B cell (primary cell): ENCODE results near the gene STIM1. TPM values are rescaled to one million over a fixed set of nuclear protein-coding genes. Genes with fewer than 3 reads are reported as not detected.

Source experiments
- ATAC-seq: fragments of 200-7000 bp; cut with Tn5 transposase; one replicate; pipeline ENCODE4 v1.10.0; 2021; ENCODE audit warnings: low read depth, mild to moderate bottlenecking, moderate number of reproducible peaks, moderate library complexity
- CTCF ChIA-PET: fragments of 350-600 bp; sonication (Branson Sonifier 250); formaldehyde crosslinking; loops from one replicate; lab custom pipeline; 2021; ENCODE audit warnings: antibody characterized with exemption, inconsistent platforms; lab: Charles Lee
- POLR2A ChIA-PET: fragments of 350-600 bp; sonication (Branson Sonifier 250); formaldehyde crosslinking; loops from one replicate; lab custom pipeline; 2021; ENCODE audit warnings: antibody characterized with exemption; lab: Charles Lee
- DNase-seq: peaks from one replicate; pipeline ENCODE4 v3.0.0; 2013
- H2AFZ ChIP-seq: 2 replicates; pipeline ENCODE4 v1.6.1; 2012; ENCODE audit warnings: mild to moderate bottlenecking, low read depth, low read length; ENCODE audit not compliant: insufficient read depth, poor library complexity, severe bottlenecking
- H3K27ac ChIP-seq, 2 donors: 1 replicate in 1 of 2; 2 replicates in 1 of 2; pipeline ENCODE4 v1.5.1; 2012 to 2013; ENCODE audit warnings: low read length in 2 of 2, mild to moderate bottlenecking in 2 of 2, moderate library complexity in 1 of 2
- H3K27me3 ChIP-seq, 4 experiments: fragments of 200-600 bp in 1 of 4; sonication (generic) in 1 of 4; replicated peaks in 1 of 4; 1 replicate in 2 of 4; 2 replicates in 2 of 4; pipeline versions ENCODE4 v1.6.1 to v1.7.0; 2013 to 2016; ENCODE audit warnings: low read length in 3 of 4, mild to moderate bottlenecking in 2 of 4, mixed read lengths in 1 of 4, moderate library complexity in 1 of 4; ENCODE audit not compliant: insufficient read depth in 4 of 4, control insufficient read depth in 3 of 4; ENCODE audit errors: control extremely low read depth in 1 of 4
- H3K36me3 ChIP-seq, 2 experiments: replicated peaks in 1 of 2; 1 replicate in 1 of 2; 2 replicates in 1 of 2; pipeline versions ENCODE4 v1.6.1 to v1.7.1; 2013; ENCODE audit warnings: low read length in 1 of 2; ENCODE audit not compliant: insufficient read depth in 2 of 2, control insufficient read depth in 1 of 2; ENCODE audit errors: control extremely low read depth in 1 of 2, extremely low read depth in 1 of 2
- H3K4me1 ChIP-seq, 2 donors: fragments of 200-600 bp in 1 of 2; sonication (generic) in 1 of 2; 1 replicate in 1 of 2; 2 replicates in 1 of 2; pipeline versions ENCODE4 v1.5.1 to v1.6.1; 2013 to 2017; ENCODE audit warnings: low read length in 2 of 2; ENCODE audit not compliant: control insufficient read depth in 2 of 2, insufficient read depth in 2 of 2
- H3K4me2 ChIP-seq: replicated peaks from 2 replicates; pipeline ENCODE3; 2012; ENCODE audit warnings: mild to moderate bottlenecking, low read depth, low read length; ENCODE audit not compliant: poor library complexity, severe bottlenecking
- H3K4me3 ChIP-seq, 5 experiments: fragments of 200-600 bp in 1 of 5; sonication (generic) in 1 of 5; 1 replicate in 3 of 5; 2 replicates in 2 of 5; pipeline versions ENCODE4 v1.5.1 to v1.7.0; 2011 to 2016; ENCODE audit warnings: low read length in 4 of 5, mild to moderate bottlenecking in 4 of 5, low read depth in 2 of 5, control low read depth in 1 of 5, moderate library complexity in 1 of 5; ENCODE audit not compliant: insufficient read depth in 1 of 5; ENCODE audit errors: control extremely low read depth in 1 of 5, extremely low read depth in 1 of 5
- H3K79me2 ChIP-seq: fragments of 200-600 bp; sonication (generic); one replicate; pipeline ENCODE4 v1.6.0; 2016; ENCODE audit warnings: low read length; ENCODE audit not compliant: control insufficient read depth, insufficient read depth
- H3K9ac ChIP-seq: fragments of 200-600 bp; sonication (generic); 2 replicates; pipeline ENCODE4 v1.6.1; 2017; ENCODE audit warnings: mild to moderate bottlenecking, low read length, moderate library complexity
- H3K9me3 ChIP-seq, 3 donors: one replicate each; pipeline versions ENCODE4 v1.6.1 to v1.7.1; 2013; ENCODE audit warnings: low read length in 2 of 3; ENCODE audit not compliant: control insufficient read depth in 2 of 3, insufficient read depth in 1 of 3; ENCODE audit errors: control extremely low read depth in 1 of 3
- H4K20me1 ChIP-seq: 2 replicates; pipeline ENCODE4 v1.6.0; 2012; ENCODE audit warnings: mild to moderate bottlenecking, low read length; ENCODE audit not compliant: insufficient read depth, control insufficient read depth, poor library complexity, severe bottlenecking
- H3K27ac Mint-ChIP-seq: one replicate; pipeline ENCODE4 v1.8.0; 2021; ENCODE audit warnings: mixed read lengths
- H3K27me3 Mint-ChIP-seq: one replicate; pipeline ENCODE4 v1.8.0; 2021; ENCODE audit warnings: mixed read lengths
- H3K4me1 Mint-ChIP-seq: one replicate; pipeline ENCODE4 v1.8.0; 2021; ENCODE audit warnings: mixed read lengths
- H3K4me3 Mint-ChIP-seq: one replicate; pipeline ENCODE4 v1.8.0; 2021; ENCODE audit warnings: mixed read lengths
- H3K9me3 Mint-ChIP-seq: one replicate; pipeline ENCODE4 v1.8.0; 2022; ENCODE audit warnings: mixed read lengths; ENCODE audit not compliant: insufficient read depth
- CTCF ChIP-seq: fragments of 200-600 bp; IDR thresholded peaks from one replicate; pipeline ENCODE4 v1.8.0; 2022; ENCODE audit warnings: antibody characterized with exemption, mild to moderate bottlenecking
- EZH2 ChIP-seq: IDR thresholded peaks from 2 replicates; pipeline ENCODE4 v1.6.1; 2012; ENCODE audit warnings: borderline replicate concordance, low read depth, mild to moderate bottlenecking, moderate library complexity, low read length; ENCODE audit not compliant: insufficient read depth, poor library complexity, severe bottlenecking
- WGBS: methylation state at CpG from one replicate; pipeline ENCODE4 v1.1.5; 2013; ENCODE audit warnings: missing lambda C conversion rate; ENCODE audit not compliant: insufficient coverage; 5-methylcytosine and 5-hydroxymethylcytosine counted together
- intact Hi-C: fragments of 100-400 bp; cut with micrococcal nuclease; formaldehyde crosslinking; loops from one replicate; pipeline ENCODE4 v1.10.0; 2022
- polyA plus RNA-seq: library from polyadenylated mRNA; depleted of rRNA; stranded (reverse); fragments of >200 nt; gene quantifications from 2 replicates; pipeline ENCODE4 v1.2.3, GENCODE V29; 2012
- total RNA-seq, 2 donors: library from RNA; stranded (reverse); fragments of 120-200 nt in 1 of 2; gene quantifications; 1 replicate in 1 of 2; 2 replicates in 1 of 2; pipeline versions ENCODE4 v1.2.3 to v1.2.4, GENCODE V29; 2013 to 2022

Gene STIM1
- total and polyA plus RNA-seq, 2 donors (not counting 1 experiment from before 2014, with no cell fraction given): 59.4 to 76.7 TPM

DNA sequence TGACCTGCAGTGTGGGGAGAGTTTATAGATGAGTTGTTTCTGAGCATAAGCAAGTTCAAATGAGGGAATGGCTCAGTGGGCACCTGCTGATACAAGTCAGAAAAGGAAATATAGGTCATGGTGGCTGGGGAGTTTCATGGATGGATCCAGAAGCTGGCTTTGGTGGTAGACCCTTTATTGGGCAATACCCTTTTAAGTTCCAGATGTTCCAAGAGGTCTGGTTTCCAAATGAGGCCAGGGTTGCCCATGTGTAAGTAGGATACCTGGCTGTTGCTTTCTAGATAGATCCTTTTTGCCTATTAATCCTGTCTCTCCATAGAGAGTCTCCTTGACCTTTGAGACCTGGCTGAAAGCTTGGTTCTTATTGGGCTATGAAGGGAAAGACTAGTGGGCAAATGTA lies 2.2 kb downstream of the STIM1 start:
- Histone ChIP-seq H4K20me1 (peaks cover 39% of the 10 kb centered on the region), H3K4me3 (peak overlapping the region; percentile 36 to 93 (median 91)), H3K9me3 (no peaks in the 10 kb centered on the region), H3K27ac (peak overlapping the region in 1 of 2 donors; percentile 99), H3K27me3 (no peaks in the 10 kb centered on the region), H3K79me2 (peaks cover 76% of the 10 kb centered on the region), H3K4me1 (peaks cover 83% of the 10 kb centered on the region in 2 donors), H3K9ac (peak overlapping the region; percentile 89), H2AFZ (no peak overlapping the region), H3K36me3 (peaks cover 0 to 3% of the 10 kb centered on the region in 2 experiments), H3K4me2 (peak overlapping the region; percentile 87)
- H3K9me3 Mint-ChIP-seq: no peaks in the 10 kb centered on the region
- H3K4me3 Mint-ChIP-seq: peak overlapping the region; percentile 98
- POLR2A ChIA-PET: interaction anchor here (0.7 kb wide), 1 partner anchor 96 kb away, joined by 5 read pairs; no protein-coding TSS in a partner anchor
- intact Hi-C loops: loop anchor here (5.0 kb wide), 2 partner anchors 70 to 480 kb away; partner anchors contain the start of gene ZNF195
- CTCF ChIA-PET: interaction anchor here (0.7 to 36.8 kb wide), 8 partner anchors 12 to 215 kb away, joined by 3 to 662 read pairs (median 4); partner anchors contain the start of genes RHOG and STIM1
- no peak for ATAC-seq
- no peak for DNase-seq
- H3K4me1 Mint-ChIP-seq: peaks cover 80% of the 10 kb centered on the region
- peak overlapping the region; percentile 73 for H3K27ac Mint-ChIP-seq
- TF ChIP-seq EZH2 (no peak), CTCF (no peak)
- H3K27me3 Mint-ChIP-seq: no peaks in the 10 kb centered on the region

- H3K27me3 Mint-ChIP-seq: no peaks in the 10 kb centered on the region
- peak overlapping the region; percentile 87 for H3K4me2 ChIP-seq
Observed at GRCh38 chr11:3859373-3859881, 4.0 kb downstream of the STIM1 start.

More at GRCh38 chr11:3859373-3859881, 4.0 kb downstream of the STIM1 start:
- H3K4me3 ChIP-seq: peak overlapping the region in 4 of 5 experiments; percentile 2 to 18 (median 14)
- TF ChIP-seq EZH2 (no peak), CTCF (no peak)
- Mint-ChIP-seq H3K4me1 (peaks cover 75% of the 10 kb centered on the region), H3K9me3 (no peaks in the 10 kb centered on the region), H3K4me3 (peak overlapping the region; percentile 98), H3K27ac (peak overlapping the region; percentile 32)
- POLR2A ChIA-PET: interaction anchor here (0.8 to 1.4 kb wide), 4 partner anchors 16 to 31 kb away, joined by 3 to 4 read pairs (median 4); partner anchors contain the start of gene RHOG
- no peaks in the 10 kb centered on the region for H3K27me3 ChIP-seq
- peaks cover 0 to 3% of the 10 kb centered on the region in 2 experiments for H3K36me3 ChIP-seq
- no peak overlapping the region for H3K27ac ChIP-seq
- no peak for DNase-seq
- 70% methylated on average over 4 of the region's 4 CpGs for WGBS
- peak overlapping the region; percentile 15 for H3K9ac ChIP-seq
- intact Hi-C loops: loop anchor here (5.0 kb wide), 2 partner anchors 68 to 482 kb away; partner anchors contain the start of gene ZNF195
- H3K4me1 ChIP-seq: peaks cover 75 to 80% of the 10 kb centered on the region in 2 donors
- H3K9me3 ChIP-seq: no peaks in the 10 kb centered on the region
- ATAC-seq: no peak
- H3K79me2 ChIP-seq: peaks cover 89% of the 10 kb centered on the region
- CTCF ChIA-PET: interaction anchor here (1.3 to 36.8 kb wide), 9 partner anchors 9 to 213 kb away, joined by 3 to 662 read pairs (median 6); partner anchors contain the start of genes RHOG and STIM1
- H2AFZ ChIP-seq: no peak overlapping the region
- peaks cover 49% of the 10 kb centered on the region for H4K20me1 ChIP-seq
